M059J (cell line): Measurements from ENCODE around the gene RBP4. TPM values are rescaled to one million over a fixed set of nuclear protein-coding genes. Genes with fewer than 3 reads are reported as not detected.

Experiments
- DNase-seq: peaks from one replicate; pipeline ENCODE4 v3.0.0-alpha.2; 2012; ENCODE audit warnings: low read depth
- total RNA-seq: library from RNA; depleted of rRNA; stranded (reverse); fragments of >200 nt; shearing (Covaris generic); gene quantifications from 2 replicates; pipeline ENCODE4 v1.2.3, GENCODE V29; 2014

Gene RBP4
- total RNA-seq, 1 experiment from 2014 or later = 0.37 TPM

GRCh38 chr10:93596539-93596938, 4.5 kb downstream of the RBP4 start:
- DNase-seq = no peak

GRCh38 chr10:93595378-93596161, 5.5 kb downstream of the RBP4 start:
- no peak for DNase-seq

GRCh38 chr10:93594518-93594917, 6.5 kb downstream of the RBP4 start:
- DNase-seq = no peak

GRCh38 chr10:93593749-93594148, 7.3 kb downstream of the RBP4 start:
- DNase-seq = no peak

GRCh38 chr10:93593254-93593653, 7.8 kb downstream of the RBP4 start:
- DNase-seq = no peak

- DNase-seq = no peak
These were observed 9.8 kb downstream of the RBP4 start for GRCh38 chr10:93591065-93591808.

- no peak for DNase-seq
These were observed 10.4 kb downstream of the RBP4 start for GRCh38 chr10:93590638-93591037.

GRCh38 chr10:93589648-93590562, 11.1 kb downstream of the RBP4 start:
- DNase-seq = no peak

- DNase-seq = no peak
These were observed 16.6 kb downstream of the RBP4 start for GRCh38 chr10:93584445-93584844.

GRCh38 chr10:93580828-93581227, 20.2 kb downstream of the RBP4 start:
- peak; percentile 59 for DNase-seq

- DNase-seq = no peak
These were observed 20.9 kb downstream of the RBP4 start for GRCh38 chr10:93579985-93580711.

- peak; percentile 78 for DNase-seq
These were observed 21.9 kb downstream of the RBP4 start for GRCh38 chr10:93579089-93579488.

GRCh38 chr10:93577565-93577964, 23.5 kb downstream of the RBP4 start:
- no peak for DNase-seq

- DNase-seq = no peak
These were observed 24.1 kb downstream of the RBP4 start for GRCh38 chr10:93576888-93577287.

GRCh38 chr10:93573924-93574323, 27.1 kb downstream of the RBP4 start:
- DNase-seq = no peak

- DNase-seq = peak; percentile 29
These were observed 27.8 kb downstream of the RBP4 start for GRCh38 chr10:93573051-93573909.

GRCh38 chr10:93572606-93573005, 28.4 kb downstream of the RBP4 start:
- no peak for DNase-seq

- DNase-seq = no peak
These were observed 30.7 kb downstream of the RBP4 start for GRCh38 chr10:93570383-93570782.

GRCh38 chr10:93568105-93568390, 33.0 kb downstream of the RBP4 start:
- peak; percentile 36 for DNase-seq

GRCh38 chr10:93567277-93568104, 33.5 kb downstream of the RBP4 start:
- no peak for DNase-seq
